Ascending aorta (tissue), 2 donors: ENCODE measurements around the gene FAM240B. TPM values are rescaled to one million over a fixed set of nuclear protein-coding genes. Genes with fewer than 3 reads are reported as not detected.

Source experiments
- DNase-seq, 2 donors: peaks; one replicate each; pipeline ENCODE4 v3.0.0-alpha.2; 2019; ENCODE audit warnings: low spot score in 2 of 2
- H3K27ac ChIP-seq, 2 donors: fragments of 200-600 bp; sonication (generic); one replicate each; pipeline ENCODE4 v1.5.1; 2016 to 2017; ENCODE audit warnings: mild to moderate bottlenecking in 1 of 2
- H3K27me3 ChIP-seq: fragments of 200-600 bp; sonication (generic); one replicate; pipeline ENCODE4 v1.5.1; 2017
- H3K36me3 ChIP-seq, 2 donors: fragments of 200-600 bp; sonication (generic); one replicate each; pipeline ENCODE4 v1.5.1; 2016
- H3K4me1 ChIP-seq, 2 donors: fragments of 200-600 bp; sonication (generic); one replicate each; pipeline ENCODE4 v1.5.1; 2016 to 2017; ENCODE audit warnings: mild to moderate bottlenecking in 1 of 2
- H3K4me3 ChIP-seq, 2 donors: fragments of 200-600 bp; sonication (generic); one replicate each; pipeline ENCODE4 v1.5.1; 2016 to 2017; ENCODE audit warnings: mild to moderate bottlenecking in 1 of 2
- H3K9me3 ChIP-seq, 2 donors: fragments of 200-600 bp; sonication (generic); one replicate each; pipeline ENCODE4 v1.5.1; 2016
- intact Hi-C: fragments of 100-400 bp; cut with DNase I; formaldehyde crosslinking; loops from one replicate; pipeline ENCODE4 v1.15.1; 2023
- total RNA-seq: library from RNA; depleted of rRNA; stranded (reverse); fragments of >200 nt; gene quantifications from one replicate; pipeline ENCODE4 v1.1.0, GENCODE V29; 2016
- TF ChIP-seq, protein P1 (sequence below), 3 experiments: fragments of 200-600 bp in 2 of 3; fragments of 450-650 bp in 1 of 3; sonication (generic) in 2 of 3; IDR thresholded peaks; one replicate each; pipeline ENCODE4 v1.5.1; 2016 to 2019; ENCODE audit warnings: antibody characterized with exemption in 3 of 3, mild to moderate bottlenecking in 1 of 3, moderate library complexity in 1 of 3

Gene FAM240B
- total RNA-seq, result not detected

GRCh38 chr9:38720083-38720745 is at the start of gene FAM240B:
Gene FAM240B, minus strand, starts transcription at chr9:38720133. Its CDS starts 16,134 bp downstream, at chr9:38703999.
- no peak within 1 kb of the TSS for H3K27ac ChIP-seq
- H3K9me3 ChIP-seq, result no peaks in the 10 kb centered on the region
- H3K27me3 ChIP-seq, result no peaks in the 10 kb centered on the region
- H3K4me1 ChIP-seq, result no peaks in the 10 kb centered on the region
- H3K4me3 ChIP-seq, result no peak within 1 kb of the TSS
- DNase-seq, result no peak
- TF ChIP-seq, protein P1, sequence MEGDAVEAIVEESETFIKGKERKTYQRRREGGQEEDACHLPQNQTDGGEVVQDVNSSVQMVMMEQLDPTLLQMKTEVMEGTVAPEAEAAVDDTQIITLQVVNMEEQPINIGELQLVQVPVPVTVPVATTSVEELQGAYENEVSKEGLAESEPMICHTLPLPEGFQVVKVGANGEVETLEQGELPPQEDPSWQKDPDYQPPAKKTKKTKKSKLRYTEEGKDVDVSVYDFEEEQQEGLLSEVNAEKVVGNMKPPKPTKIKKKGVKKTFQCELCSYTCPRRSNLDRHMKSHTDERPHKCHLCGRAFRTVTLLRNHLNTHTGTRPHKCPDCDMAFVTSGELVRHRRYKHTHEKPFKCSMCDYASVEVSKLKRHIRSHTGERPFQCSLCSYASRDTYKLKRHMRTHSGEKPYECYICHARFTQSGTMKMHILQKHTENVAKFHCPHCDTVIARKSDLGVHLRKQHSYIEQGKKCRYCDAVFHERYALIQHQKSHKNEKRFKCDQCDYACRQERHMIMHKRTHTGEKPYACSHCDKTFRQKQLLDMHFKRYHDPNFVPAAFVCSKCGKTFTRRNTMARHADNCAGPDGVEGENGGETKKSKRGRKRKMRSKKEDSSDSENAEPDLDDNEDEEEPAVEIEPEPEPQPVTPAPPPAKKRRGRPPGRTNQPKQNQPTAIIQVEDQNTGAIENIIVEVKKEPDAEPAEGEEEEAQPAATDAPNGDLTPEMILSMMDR (IDR thresholded peaks at IDR 0.05), result no peak
- H3K36me3 ChIP-seq, result no peaks in the 10 kb centered on the region
- intact Hi-C loops, result no loop called here

GRCh38 chr9:38768351-38768761 is 48.4 kb upstream of the FAM240B start:
- intact Hi-C loops, result no loop called here
- no peak for DNase-seq
- Histone ChIP-seq H3K36me3 (no peaks in the 10 kb centered on the region), H3K27me3 (no peaks in the 10 kb centered on the region), H3K9me3 (no peaks in the 10 kb centered on the region), H3K4me3 (no peak overlapping the region), H3K27ac (no peak overlapping the region), H3K4me1 (no peaks in the 10 kb centered on the region)
- TF ChIP-seq, protein P1 (IDR thresholded peaks at IDR 0.05), result no peak

DNA sequence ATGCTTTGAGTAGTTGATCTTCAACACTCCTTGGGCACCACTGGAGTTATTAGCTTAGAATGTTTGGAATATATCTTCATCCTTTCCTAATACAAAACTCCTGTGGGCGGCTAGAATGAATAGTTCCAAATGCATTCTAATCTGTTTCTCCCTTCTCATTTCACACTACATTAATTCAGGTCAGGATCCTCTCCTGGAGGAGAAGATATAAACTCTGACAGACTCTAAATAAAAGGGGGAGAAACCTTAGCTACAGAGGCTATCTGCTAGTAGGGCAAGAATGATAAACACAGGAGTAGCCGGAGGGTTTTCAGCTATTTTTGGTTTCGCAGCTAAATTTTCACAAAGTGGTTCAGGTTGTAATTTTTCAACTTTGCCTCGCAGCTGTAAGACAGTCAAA is 45.2 kb upstream of the FAM240B start:
- DNase-seq, result no peak
- Histone ChIP-seq H3K36me3 (no peaks in the 10 kb centered on the region), H3K27me3 (no peaks in the 10 kb centered on the region), H3K4me1 (no peaks in the 10 kb centered on the region), H3K27ac (no peak overlapping the region), H3K4me3 (no peak overlapping the region), H3K9me3 (no peaks in the 10 kb centered on the region)
- TF ChIP-seq, protein P1 (IDR thresholded peaks at IDR 0.05), result no peak
- intact Hi-C loops, result no loop called here

- H3K4me3 ChIP-seq, result no peak overlapping the region
- H3K27me3 ChIP-seq, result no peaks in the 10 kb centered on the region
- H3K9me3 ChIP-seq, result no peaks in the 10 kb centered on the region
- TF ChIP-seq, protein P1 (IDR thresholded peaks at IDR 0.05), result no peak
- no peak for DNase-seq
- intact Hi-C loops, result no loop called here
- no peaks in the 10 kb centered on the region for H3K36me3 ChIP-seq
- no peaks in the 10 kb centered on the region for H3K4me1 ChIP-seq
- H3K27ac ChIP-seq, result no peak overlapping the region
Observed at GRCh38 chr9:38761999-38762398, 42.1 kb upstream of the FAM240B start.

DNA sequence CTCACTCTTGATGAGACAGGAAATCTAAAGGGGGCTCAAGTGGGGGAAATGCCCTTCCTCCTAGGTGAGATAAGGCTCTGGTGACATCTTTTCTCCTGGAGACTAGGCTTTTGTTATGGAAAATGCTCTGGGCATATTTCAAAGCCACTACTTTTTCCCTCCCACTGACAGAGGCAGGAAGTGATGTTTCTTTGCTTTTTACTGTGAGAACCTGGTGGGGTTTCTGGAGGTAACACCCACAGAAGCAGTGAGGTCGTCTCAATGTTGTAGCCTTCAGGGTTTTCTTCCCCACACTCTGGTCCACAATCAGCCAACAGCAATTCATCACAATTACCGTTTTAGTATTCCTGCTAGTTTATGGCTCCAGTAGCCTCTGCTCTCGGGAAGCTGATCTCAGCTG is 41.4 kb upstream of the FAM240B start:
- Histone ChIP-seq H3K27ac (no peak overlapping the region), H3K36me3 (no peaks in the 10 kb centered on the region), H3K4me1 (no peaks in the 10 kb centered on the region), H3K27me3 (no peaks in the 10 kb centered on the region), H3K4me3 (no peak overlapping the region), H3K9me3 (no peaks in the 10 kb centered on the region)
- intact Hi-C loops, result no loop called here
- no peak for DNase-seq
- TF ChIP-seq, protein P1 (IDR thresholded peaks at IDR 0.05), result no peak

DNA sequence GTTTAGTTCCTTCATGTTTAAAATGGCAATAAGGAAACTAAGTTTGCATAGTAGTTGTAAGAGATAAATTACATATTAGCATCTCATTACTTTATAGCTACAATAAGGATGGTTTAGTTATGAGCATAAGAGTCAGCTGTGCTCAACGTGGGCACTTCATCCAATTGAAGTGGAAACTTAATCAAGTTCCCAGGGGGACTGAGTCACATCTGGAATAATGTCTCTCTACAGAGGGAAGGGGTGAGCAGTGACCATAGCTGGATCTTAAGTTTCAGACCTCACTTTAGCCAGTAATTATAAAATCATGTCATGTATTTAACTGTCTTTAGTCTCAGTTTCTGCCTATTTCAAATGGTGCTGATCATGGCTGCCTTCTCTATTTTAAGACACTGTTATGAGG is 36.8 kb upstream of the FAM240B start:
- Histone ChIP-seq H3K27ac (no peak overlapping the region), H3K4me1 (no peaks in the 10 kb centered on the region), H3K27me3 (no peaks in the 10 kb centered on the region), H3K4me3 (no peak overlapping the region), H3K9me3 (no peaks in the 10 kb centered on the region), H3K36me3 (no peaks in the 10 kb centered on the region)
- intact Hi-C loops, result no loop called here
- no peak for DNase-seq
- TF ChIP-seq, protein P1 (IDR thresholded peaks at IDR 0.05), result no peak
